ENCODE results near the gene SCFD2.
"Not testable (repeated sequence)": the region's sequence is repeated elsewhere in the genome, so short reads cannot be mapped to it uniquely, and the experiment has no call there.

Gene SCFD2

DNA sequence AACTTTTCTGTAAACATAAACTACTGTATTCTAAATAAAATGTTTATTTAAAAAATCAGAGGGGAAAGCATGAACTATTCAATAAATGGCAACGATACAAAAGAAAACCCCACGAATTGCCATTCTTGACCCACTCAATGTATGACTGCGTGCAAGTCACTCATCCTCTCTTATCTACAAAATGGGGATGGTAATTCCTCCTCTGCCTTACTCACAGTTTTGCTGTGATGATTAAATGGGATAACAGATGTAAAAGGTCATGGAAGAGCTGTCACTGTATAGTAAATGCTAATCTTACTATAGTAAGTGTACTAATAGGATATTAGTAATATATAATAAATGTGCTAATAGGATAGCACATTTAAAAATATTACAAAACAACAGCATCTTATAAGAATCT, 173.4 kb downstream of the SCFD2 start:
- in situ Hi-C loops (cut with MboI; ENCODE audit: low sequenced_read_pairs, unreplicated experiment), result loop anchor here (10.0 kb wide), 1 partner anchor 1032 kb away; the partner anchor contains the start of gene PDGFRA
- no peak for DNase-seq (ENCODE audit: low spot score)
- TF ChIP-seq, protein P1, sequence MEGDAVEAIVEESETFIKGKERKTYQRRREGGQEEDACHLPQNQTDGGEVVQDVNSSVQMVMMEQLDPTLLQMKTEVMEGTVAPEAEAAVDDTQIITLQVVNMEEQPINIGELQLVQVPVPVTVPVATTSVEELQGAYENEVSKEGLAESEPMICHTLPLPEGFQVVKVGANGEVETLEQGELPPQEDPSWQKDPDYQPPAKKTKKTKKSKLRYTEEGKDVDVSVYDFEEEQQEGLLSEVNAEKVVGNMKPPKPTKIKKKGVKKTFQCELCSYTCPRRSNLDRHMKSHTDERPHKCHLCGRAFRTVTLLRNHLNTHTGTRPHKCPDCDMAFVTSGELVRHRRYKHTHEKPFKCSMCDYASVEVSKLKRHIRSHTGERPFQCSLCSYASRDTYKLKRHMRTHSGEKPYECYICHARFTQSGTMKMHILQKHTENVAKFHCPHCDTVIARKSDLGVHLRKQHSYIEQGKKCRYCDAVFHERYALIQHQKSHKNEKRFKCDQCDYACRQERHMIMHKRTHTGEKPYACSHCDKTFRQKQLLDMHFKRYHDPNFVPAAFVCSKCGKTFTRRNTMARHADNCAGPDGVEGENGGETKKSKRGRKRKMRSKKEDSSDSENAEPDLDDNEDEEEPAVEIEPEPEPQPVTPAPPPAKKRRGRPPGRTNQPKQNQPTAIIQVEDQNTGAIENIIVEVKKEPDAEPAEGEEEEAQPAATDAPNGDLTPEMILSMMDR (IDR thresholded peaks at IDR 0.05; ENCODE audit: borderline replicate concordance, control extremely low read depth, extremely low read depth, insufficient read depth, missing control alignments), result no peak

DNA sequence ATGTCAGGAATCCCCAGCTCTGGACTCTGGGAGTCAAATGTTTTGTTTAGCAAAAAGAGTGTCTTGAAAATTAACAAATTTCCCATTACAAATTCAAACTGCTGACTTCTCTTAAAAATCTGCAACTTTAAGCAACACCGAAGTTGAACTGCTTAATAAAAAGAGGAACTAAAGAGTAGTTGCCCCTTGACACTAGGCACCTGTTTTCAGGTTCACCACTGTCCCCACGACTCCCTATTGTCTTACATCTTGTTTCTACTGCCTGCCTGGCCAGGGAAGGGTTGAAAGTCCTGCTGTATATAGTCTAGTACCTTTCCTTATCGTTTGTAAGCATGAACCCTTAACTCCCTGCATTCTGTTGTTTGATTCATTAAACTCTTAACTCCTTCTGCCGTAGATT, 173.9 kb downstream of the SCFD2 start:
- in situ Hi-C loops (cut with MboI; ENCODE audit: low sequenced_read_pairs, unreplicated experiment), result loop anchor here (10.0 kb wide), 1 partner anchor 1033 kb away; the partner anchor contains the start of gene PDGFRA
- TF ChIP-seq, protein P1 (IDR thresholded peaks at IDR 0.05; ENCODE audit: borderline replicate concordance, control extremely low read depth, extremely low read depth, insufficient read depth, missing control alignments), result no peak
- DNase-seq (ENCODE audit: low spot score), result no peak

DNA sequence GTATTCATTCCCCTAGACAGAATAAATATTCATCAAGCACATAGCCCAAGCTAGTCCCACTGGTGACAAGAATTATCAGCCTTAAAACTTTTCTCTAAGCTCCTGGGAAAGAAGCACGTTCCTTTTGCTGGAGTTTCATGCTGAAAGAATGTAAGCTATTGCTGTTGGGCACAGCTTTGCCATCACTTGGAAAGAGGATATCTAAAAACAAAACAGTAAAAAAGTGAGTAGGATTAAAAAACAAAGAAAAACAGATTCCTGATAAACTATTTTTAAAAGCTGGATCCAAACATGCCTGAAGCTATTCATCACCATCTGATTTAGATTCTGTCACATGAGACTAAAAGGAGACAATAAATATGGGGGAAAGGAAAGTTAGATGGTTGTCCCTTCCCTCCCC, 176.8 kb downstream of the SCFD2 start:
- in situ Hi-C loops (cut with MboI; ENCODE audit: low sequenced_read_pairs, unreplicated experiment), result no loop called here
- no peak for DNase-seq (ENCODE audit: low spot score)
- TF ChIP-seq, protein P1 (IDR thresholded peaks at IDR 0.05; ENCODE audit: borderline replicate concordance, control extremely low read depth, extremely low read depth, insufficient read depth, missing control alignments), result no peak

DNA sequence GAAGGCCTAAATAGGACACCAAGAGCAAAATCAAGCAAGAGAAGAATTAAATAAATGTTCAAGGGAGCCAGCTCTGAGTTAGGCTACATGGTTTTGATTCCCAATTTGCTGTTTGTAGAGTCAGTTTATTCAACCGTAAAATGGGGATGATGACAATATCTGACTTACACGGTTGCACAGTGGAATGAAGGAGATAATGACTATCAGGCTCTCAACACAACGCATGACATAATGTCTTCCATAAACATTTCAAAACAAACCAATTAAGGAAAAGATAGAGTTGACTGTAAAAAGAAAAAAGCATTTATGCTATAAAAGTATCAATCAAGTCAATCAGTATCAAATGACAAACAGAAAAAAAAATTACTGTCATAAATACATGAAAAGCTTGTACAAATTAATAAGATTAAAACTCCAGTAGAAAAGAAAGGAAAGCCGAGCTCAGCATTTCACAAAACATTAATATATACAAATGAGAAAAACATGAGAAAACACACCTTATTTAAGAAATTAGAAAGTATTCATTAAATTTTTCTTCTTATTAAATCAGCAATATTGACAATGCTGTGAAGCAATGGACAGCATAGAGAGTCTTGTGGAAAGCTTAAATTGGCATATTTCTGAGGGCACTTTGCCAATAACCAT, 179.0 kb downstream of the SCFD2 start:
- TF ChIP-seq, protein P1 (IDR thresholded peaks at IDR 0.05; ENCODE audit: borderline replicate concordance, control extremely low read depth, extremely low read depth, insufficient read depth, missing control alignments), result no peak
- DNase-seq (ENCODE audit: low spot score), result no peak
- in situ Hi-C loops (cut with MboI; ENCODE audit: low sequenced_read_pairs, unreplicated experiment), result no loop called here

DNA sequence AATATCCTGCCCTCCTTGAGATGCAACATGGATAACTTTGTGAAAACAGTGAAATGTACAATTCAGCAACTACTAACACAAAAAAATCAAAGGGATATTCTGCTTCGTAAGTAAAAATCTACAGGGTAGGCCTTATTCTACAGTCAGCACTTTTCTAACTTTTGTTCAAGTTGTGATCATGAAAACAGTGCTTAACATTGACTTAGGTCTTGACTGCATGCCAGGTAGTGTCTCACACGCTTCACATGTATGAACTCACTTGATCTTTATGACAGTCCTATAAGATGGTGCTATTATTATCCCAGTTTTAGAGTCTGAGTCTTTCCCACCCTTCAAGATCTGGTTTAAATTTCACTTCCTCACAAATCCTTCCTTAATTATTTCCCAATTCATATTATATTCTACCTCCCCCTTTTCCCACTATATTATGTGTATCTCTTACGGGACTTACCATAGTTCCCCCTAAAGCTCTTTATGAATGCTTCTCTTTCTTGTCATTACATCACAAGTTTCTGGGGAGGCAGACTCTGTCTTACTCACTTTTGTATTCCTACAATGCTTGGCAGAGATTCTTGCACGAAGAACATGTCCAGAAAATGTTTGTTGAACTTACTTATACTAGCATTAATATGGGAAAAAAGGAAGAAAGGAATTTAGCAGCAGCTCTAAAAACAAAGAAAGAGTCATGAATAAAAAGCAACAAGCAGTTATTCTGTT, 179.8 kb downstream of the SCFD2 start:
- no peak for DNase-seq (ENCODE audit: low spot score)
- in situ Hi-C loops (cut with MboI; ENCODE audit: low sequenced_read_pairs, unreplicated experiment), result no loop called here
- TF ChIP-seq, protein P1 (IDR thresholded peaks at IDR 0.05; ENCODE audit: borderline replicate concordance, control extremely low read depth, extremely low read depth, insufficient read depth, missing control alignments), result no peak

DNA sequence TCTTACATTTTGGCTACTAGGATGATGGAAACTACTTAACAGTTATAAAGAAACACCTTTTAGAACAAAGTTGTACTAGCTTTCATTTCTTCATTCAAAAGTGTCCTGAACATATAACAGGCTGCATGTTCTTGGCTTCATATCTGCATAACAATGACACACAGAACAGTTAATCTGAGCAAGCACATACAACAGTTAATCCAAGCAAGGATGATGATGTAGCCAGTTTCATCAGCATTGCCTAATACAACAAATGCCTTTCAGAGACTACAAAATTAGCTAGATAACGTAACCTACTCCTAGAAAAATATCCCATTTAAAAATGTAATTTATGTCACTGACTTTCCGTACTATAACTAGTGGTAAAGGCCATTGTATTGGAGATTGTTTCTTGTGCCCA, 182.1 kb downstream of the SCFD2 start:
- in situ Hi-C loops (cut with MboI; ENCODE audit: low sequenced_read_pairs, unreplicated experiment), result no loop called here
- TF ChIP-seq, protein P1 (IDR thresholded peaks at IDR 0.05; ENCODE audit: borderline replicate concordance, control extremely low read depth, extremely low read depth, insufficient read depth, missing control alignments), result no peak
- DNase-seq (ENCODE audit: low spot score), result no peak

DNA sequence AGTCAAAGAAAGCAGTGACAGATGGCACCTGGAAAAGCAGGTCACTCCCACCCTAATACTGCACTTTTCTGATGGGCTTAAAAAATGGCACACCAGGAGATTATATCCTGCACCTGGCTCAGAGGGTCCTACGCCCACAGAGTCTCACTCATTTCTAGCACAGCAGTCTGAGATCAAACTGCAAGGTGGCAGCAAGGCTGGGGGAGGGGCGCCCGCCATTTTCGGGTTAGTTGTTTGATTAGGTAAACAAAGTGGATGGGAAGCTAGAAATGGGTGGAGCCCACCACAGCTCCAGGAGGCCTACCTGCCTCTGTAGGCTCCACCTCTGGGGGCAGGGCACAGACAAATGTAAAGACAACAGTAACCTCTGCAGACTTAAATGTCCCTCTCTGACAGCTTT, 188.1 kb downstream of the SCFD2 start:
- DNase-seq (ENCODE audit: low spot score); in situ Hi-C loops (cut with MboI; ENCODE audit: low sequenced_read_pairs, unreplicated experiment): not testable (repeated sequence)
